MM.1S (cell line): ENCODE results near the gene ANG.
"Not testable (repeated sequence)": the region's sequence is repeated elsewhere in the genome, so short reads cannot be mapped to it uniquely, and the experiment has no call there.

Source experiments
- DNase-seq: peaks from one replicate; pipeline ENCODE4 v3.0.0-alpha.2; 2015
- H2AFZ ChIP-seq: fragments of 300-600 bp; sonication (generic); 2 replicates; pipeline ENCODE4 v1.6.0; 2016; ENCODE audit warnings: antibody characterized with exemption, low read length
- H3F3A ChIP-seq: fragments of 300-600 bp; sonication (generic); 2 replicates; pipeline ENCODE4 v1.6.1; 2016; ENCODE audit warnings: mild to moderate bottlenecking, antibody characterized with exemption, low read length, moderate library complexity, mixed read lengths; ENCODE audit not compliant: insufficient read depth
- H3K27ac ChIP-seq: fragments of 300-600 bp; sonication (generic); 2 replicates; pipeline ENCODE4 v1.5.1; 2016; ENCODE audit warnings: mild to moderate bottlenecking, low read length
- H3K27me3 ChIP-seq: fragments of 300-600 bp; sonication (generic); replicated peaks from 2 replicates; pipeline ENCODE4 v1.6.0; 2016; ENCODE audit warnings: low read length; ENCODE audit not compliant: insufficient read depth
- H3K36me3 ChIP-seq: fragments of 300-600 bp; sonication (generic); replicated peaks from 2 replicates; pipeline ENCODE4 v1.6.1; 2016; ENCODE audit warnings: mild to moderate bottlenecking, low read length, mixed read lengths; ENCODE audit not compliant: insufficient read depth
- H3K4me1 ChIP-seq: fragments of 300-600 bp; sonication (generic); 2 replicates; pipeline ENCODE4 v1.6.1; 2016; ENCODE audit warnings: low read length, mixed read lengths
- H3K4me2 ChIP-seq: fragments of 300-600 bp; sonication (generic); 2 replicates; pipeline ENCODE4 v1.6.0; 2016; ENCODE audit warnings: low read depth, low read length
- H3K4me3 ChIP-seq: fragments of 300-600 bp; sonication (generic); 2 replicates; pipeline ENCODE4 v1.5.1; 2016; ENCODE audit warnings: low read length, mixed read lengths
- H3K79me2 ChIP-seq: fragments of 300-600 bp; sonication (generic); 2 replicates; pipeline ENCODE4 v1.6.1; 2016; ENCODE audit warnings: mixed run types, low read length, mixed read lengths
- H3K9ac ChIP-seq: fragments of 300-600 bp; sonication (generic); 2 replicates; pipeline ENCODE4 v1.6.1; 2016; ENCODE audit warnings: low read length, mixed read lengths
- H3K9me2 ChIP-seq: fragments of 300-600 bp; sonication (generic); replicated peaks from 2 replicates; pipeline ENCODE4 v1.6.1; 2016; ENCODE audit warnings: mild to moderate bottlenecking, low read length, mixed read lengths; ENCODE audit not compliant: insufficient read depth
- H3K9me3 ChIP-seq: fragments of 300-600 bp; sonication (generic); replicated peaks from 2 replicates; pipeline ENCODE4 v1.6.1; 2016; ENCODE audit warnings: mild to moderate bottlenecking, low read length, mixed read lengths; ENCODE audit not compliant: insufficient read depth
- H4K20me1 ChIP-seq: fragments of 300-600 bp; sonication (generic); 2 replicates; pipeline ENCODE4 v1.6.1; 2016; ENCODE audit warnings: mild to moderate bottlenecking, low read length, moderate library complexity, mixed read lengths; ENCODE audit not compliant: insufficient read depth
- CTCF ChIP-seq: fragments of 300-600 bp; sonication (generic); IDR thresholded peaks from 2 replicates; pipeline ENCODE4 v1.5.1; 2016; ENCODE audit warnings: antibody characterized with exemption, low read length, mixed read lengths
- EZH2 ChIP-seq: fragments of 300-600 bp; sonication (generic); optimal IDR thresholded peaks from 2 replicates; pipeline ENCODE3; 2017; ENCODE audit warnings: low read depth, mild to moderate bottlenecking, antibody characterized with exemption, low read length, mixed read lengths
- EZH2phosphoT487 ChIP-seq: fragments of 300-600 bp; sonication (generic); IDR thresholded peaks from 2 replicates; pipeline ENCODE4 v1.6.1; 2018; ENCODE audit warnings: antibody characterized with exemption, low read length

ANG gene

DNA sequence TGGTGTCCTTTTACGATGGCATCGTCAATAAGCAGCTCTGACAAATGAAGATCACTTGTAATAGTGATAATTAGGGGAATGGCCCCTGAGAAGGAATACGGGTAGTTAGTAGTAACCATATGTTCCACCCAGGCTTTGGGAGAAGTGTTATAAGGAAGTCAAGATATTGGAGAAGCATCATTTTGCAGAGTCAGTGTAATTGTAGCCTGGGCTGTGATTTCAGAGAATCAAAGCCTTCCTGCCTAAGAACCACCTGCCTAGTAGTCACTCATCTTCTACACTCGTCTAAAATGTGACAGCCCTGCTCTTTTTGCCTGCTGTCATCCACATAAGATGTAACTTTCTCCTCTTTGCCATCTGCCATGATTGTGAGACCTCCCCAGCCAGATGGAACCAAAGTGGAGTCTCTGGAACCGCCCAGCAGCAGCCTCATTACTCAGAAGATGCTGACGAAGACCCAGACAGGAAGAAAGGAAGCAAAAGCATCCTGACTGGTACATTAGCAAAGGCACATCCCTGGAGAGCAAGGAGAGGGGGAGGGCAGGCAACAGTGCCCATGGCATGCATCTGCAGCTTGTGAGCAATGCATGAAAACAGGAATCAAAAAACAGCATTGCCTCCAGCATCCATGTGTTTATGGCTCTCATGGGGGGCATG is 44.5 kb downstream of the ANG start:
- H3K27me3 ChIP-seq = no peaks in the 10 kb centered on the region
- H3F3A ChIP-seq = no peaks in the 10 kb centered on the region
- no peak overlapping the region for H3K4me2 ChIP-seq
- no peak for DNase-seq
- H3K9me3 ChIP-seq = no peaks in the 10 kb centered on the region
- no peaks in the 10 kb centered on the region for H3K79me2 ChIP-seq
- no peaks in the 10 kb centered on the region for H3K36me3 ChIP-seq
- no peaks in the 10 kb centered on the region for H3K9me2 ChIP-seq
- no peak overlapping the region for H3K9ac ChIP-seq
- no peaks in the 10 kb centered on the region for H4K20me1 ChIP-seq
- TF ChIP-seq EZH2phosphoT487 = no peak
- TF ChIP-seq CTCF = no peak
- TF ChIP-seq EZH2 = no peak
- H3K4me1 ChIP-seq = no peaks in the 10 kb centered on the region
- H2AFZ ChIP-seq = no peak overlapping the region
- no peak overlapping the region for H3K27ac ChIP-seq
- no peak overlapping the region for H3K4me3 ChIP-seq

- H3F3A ChIP-seq = no peaks in the 10 kb centered on the region
- no peaks in the 10 kb centered on the region for H3K4me1 ChIP-seq
- H3K4me3 ChIP-seq = no peak overlapping the region
Observed at GRCh38 chr14:20733684-20734429, 45.3 kb downstream of the ANG start.

GRCh38 chr14:20734430-20734806 is 45.9 kb downstream of the ANG start:
- Histone ChIP-seq H3F3A (no peaks in the 10 kb centered on the region), H3K27ac (no peak overlapping the region), H3K9me3 (no peaks in the 10 kb centered on the region), H3K9me2 (no peaks in the 10 kb centered on the region), H3K79me2 (no peaks in the 10 kb centered on the region), H4K20me1 (no peaks in the 10 kb centered on the region), H3K4me3 (no peak overlapping the region), H3K9ac (no peak overlapping the region), H2AFZ (no peak overlapping the region), H3K36me3 (no peaks in the 10 kb centered on the region), H3K4me2 (no peak overlapping the region), H3K4me1 (no peaks in the 10 kb centered on the region), H3K27me3 (no peaks in the 10 kb centered on the region)
- no peak for DNase-seq
- no peak for TF ChIP-seq CTCF
- no peak for TF ChIP-seq EZH2phosphoT487
- TF ChIP-seq EZH2 = no peak

More at GRCh38 chr14:20733684-20734429, 45.3 kb downstream of the ANG start:
- no peaks in the 10 kb centered on the region for H3K9me3 ChIP-seq
- TF ChIP-seq EZH2phosphoT487 (no peak), CTCF (no peak), EZH2 (no peak)
- H3K27ac ChIP-seq = no peak overlapping the region
- no peak overlapping the region for H3K9ac ChIP-seq
- H3K36me3 ChIP-seq = no peaks in the 10 kb centered on the region
- no peak for DNase-seq
- no peaks in the 10 kb centered on the region for H4K20me1 ChIP-seq
- no peaks in the 10 kb centered on the region for H3K79me2 ChIP-seq
- no peak overlapping the region for H3K4me2 ChIP-seq
- no peaks in the 10 kb centered on the region for H3K27me3 ChIP-seq
- H2AFZ ChIP-seq = no peak overlapping the region
- no peaks in the 10 kb centered on the region for H3K9me2 ChIP-seq

GRCh38 chr14:20738292-20738691 is 49.7 kb downstream of the ANG start:
- not testable (repeated sequence) for H3F3A ChIP-seq, DNase-seq, H3K79me2 ChIP-seq, H3K4me1 ChIP-seq, H2AFZ ChIP-seq, H3K9ac ChIP-seq, H4K20me1 ChIP-seq, H3K9me3 ChIP-seq, H3K4me2 ChIP-seq, H3K27me3 ChIP-seq, H3K4me3 ChIP-seq, H3K9me2 ChIP-seq, H3K36me3 ChIP-seq, H3K27ac ChIP-seq
